ENCODE results near the gene EPB41. TPM values are rescaled to one million over a fixed set of nuclear protein-coding genes. Genes with fewer than 3 reads are reported as not detected.

The EPB41 gene
- total RNA-seq, 2 donors from 2014 or later: 65.4 to 74.0 TPM

DNA sequence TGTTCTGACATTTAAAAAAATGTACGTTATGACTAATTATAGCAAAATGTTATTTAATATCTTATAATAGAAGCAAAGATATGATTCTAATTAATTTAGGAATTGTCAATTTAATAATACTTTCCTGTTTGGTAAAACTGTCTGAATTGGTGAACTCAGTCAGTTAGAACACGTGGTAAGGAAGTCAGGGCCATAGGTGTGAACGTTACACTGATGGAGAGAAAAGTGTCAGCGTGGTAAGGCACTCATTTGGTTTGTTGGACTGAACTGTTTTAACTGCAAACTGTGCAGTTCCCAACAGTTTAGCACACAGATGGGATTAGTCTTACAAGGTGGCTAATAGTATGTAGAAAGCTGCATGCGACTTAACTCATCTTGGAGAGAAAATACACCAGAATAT lies 102.9 kb downstream of the EPB41 start:
- Histone ChIP-seq H3K9me3 (no peaks in the 10 kb centered on the region), H3K27ac (no peak overlapping the region), H3K4me1 (no peaks in the 10 kb centered on the region), H3K4me3 (no peak overlapping the region), H3K36me3 (no peaks in the 10 kb centered on the region), H3K9ac (ENCODE audit: low read depth in 2 of 2, low read length in 2 of 2) (no peak overlapping the region), H3K27me3 (no peaks in the 10 kb centered on the region)
- DNase-seq: no peak
- intact Hi-C loops (cut with DNase I): no loop called here
- TF ChIP-seq, protein P1, sequence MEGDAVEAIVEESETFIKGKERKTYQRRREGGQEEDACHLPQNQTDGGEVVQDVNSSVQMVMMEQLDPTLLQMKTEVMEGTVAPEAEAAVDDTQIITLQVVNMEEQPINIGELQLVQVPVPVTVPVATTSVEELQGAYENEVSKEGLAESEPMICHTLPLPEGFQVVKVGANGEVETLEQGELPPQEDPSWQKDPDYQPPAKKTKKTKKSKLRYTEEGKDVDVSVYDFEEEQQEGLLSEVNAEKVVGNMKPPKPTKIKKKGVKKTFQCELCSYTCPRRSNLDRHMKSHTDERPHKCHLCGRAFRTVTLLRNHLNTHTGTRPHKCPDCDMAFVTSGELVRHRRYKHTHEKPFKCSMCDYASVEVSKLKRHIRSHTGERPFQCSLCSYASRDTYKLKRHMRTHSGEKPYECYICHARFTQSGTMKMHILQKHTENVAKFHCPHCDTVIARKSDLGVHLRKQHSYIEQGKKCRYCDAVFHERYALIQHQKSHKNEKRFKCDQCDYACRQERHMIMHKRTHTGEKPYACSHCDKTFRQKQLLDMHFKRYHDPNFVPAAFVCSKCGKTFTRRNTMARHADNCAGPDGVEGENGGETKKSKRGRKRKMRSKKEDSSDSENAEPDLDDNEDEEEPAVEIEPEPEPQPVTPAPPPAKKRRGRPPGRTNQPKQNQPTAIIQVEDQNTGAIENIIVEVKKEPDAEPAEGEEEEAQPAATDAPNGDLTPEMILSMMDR (IDR thresholded peaks at IDR 0.05): no peak

DNA sequence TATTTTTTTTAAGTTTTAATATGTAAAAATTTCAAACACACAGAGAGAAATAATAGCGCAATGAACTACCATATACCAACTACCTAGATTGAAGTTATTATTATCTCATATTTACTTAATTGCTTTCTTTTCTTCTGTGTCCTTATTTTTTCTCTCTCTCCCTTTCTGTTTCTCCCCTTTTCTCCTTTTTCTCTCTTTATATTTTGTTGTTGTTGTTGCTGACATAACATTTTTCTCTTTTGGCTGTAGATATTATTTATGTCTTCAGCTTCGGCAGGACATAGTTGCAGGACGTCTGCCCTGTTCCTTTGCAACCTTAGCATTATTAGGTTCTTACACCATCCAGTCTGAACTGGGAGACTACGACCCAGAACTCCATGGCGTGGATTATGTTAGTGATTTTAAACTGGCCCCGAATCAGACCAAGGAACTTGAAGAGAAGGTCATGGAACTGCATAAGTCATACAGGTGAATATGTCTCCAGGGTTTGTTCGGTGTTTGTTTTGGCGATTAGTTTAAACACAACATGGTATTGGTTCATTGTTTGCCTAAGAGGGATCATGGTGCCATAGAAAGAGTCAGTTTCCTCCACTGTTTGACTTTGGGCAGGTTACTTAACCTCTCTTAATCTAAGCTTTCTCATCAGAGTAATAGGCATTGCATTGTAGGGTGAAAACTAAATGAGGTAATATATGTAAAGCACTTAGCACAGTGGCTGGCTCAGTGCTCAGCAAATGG lies 103.8 kb downstream of the EPB41 start:
- Histone ChIP-seq H3K36me3 (no peaks in the 10 kb centered on the region), H3K27ac (no peak overlapping the region), H3K9ac (ENCODE audit: low read depth in 2 of 2, low read length in 2 of 2) (no peak overlapping the region), H3K27me3 (no peaks in the 10 kb centered on the region), H3K4me3 (no peak overlapping the region), H3K4me1 (no peaks in the 10 kb centered on the region), H3K9me3 (no peaks in the 10 kb centered on the region)
- TF ChIP-seq, protein P1 (IDR thresholded peaks at IDR 0.05): no peak
- intact Hi-C loops (cut with DNase I): no loop called here
- DNase-seq: no peak

- no peaks in the 10 kb centered on the region for H3K36me3 ChIP-seq
- H3K9ac ChIP-seq (ENCODE audit: low read depth in 2 of 2, low read length in 2 of 2): no peak overlapping the region
- TF ChIP-seq, protein P1 (IDR thresholded peaks at IDR 0.05): no peak
- H3K9me3 ChIP-seq: no peaks in the 10 kb centered on the region
- no peak overlapping the region for H3K27ac ChIP-seq
- no peaks in the 10 kb centered on the region for H3K4me1 ChIP-seq
- intact Hi-C loops (cut with DNase I): no loop called here
- DNase-seq: no peak
- no peaks in the 10 kb centered on the region for H3K27me3 ChIP-seq
- no peak overlapping the region for H3K4me3 ChIP-seq
Observed at GRCh38 chr1:29022620-29023019, 108.3 kb downstream of the EPB41 start.

- Histone ChIP-seq H3K4me3 (no peak overlapping the region), H3K9me3 (no peaks in the 10 kb centered on the region), H3K36me3 (no peaks in the 10 kb centered on the region), H3K27ac (no peak overlapping the region), H3K9ac (ENCODE audit: low read depth in 2 of 2, low read length in 2 of 2) (no peak overlapping the region), H3K4me1 (no peaks in the 10 kb centered on the region), H3K27me3 (no peaks in the 10 kb centered on the region)
- DNase-seq: no peak
- intact Hi-C loops (cut with DNase I): loop anchor here (5.0 to 10.0 kb wide), 2 partner anchors 173 to 245 kb away; no protein-coding TSS in a partner anchor
- TF ChIP-seq, protein P1 (IDR thresholded peaks at IDR 0.05): no peak
Observed at GRCh38 chr1:29029667-29030066, 115.3 kb downstream of the EPB41 start.

DNA sequence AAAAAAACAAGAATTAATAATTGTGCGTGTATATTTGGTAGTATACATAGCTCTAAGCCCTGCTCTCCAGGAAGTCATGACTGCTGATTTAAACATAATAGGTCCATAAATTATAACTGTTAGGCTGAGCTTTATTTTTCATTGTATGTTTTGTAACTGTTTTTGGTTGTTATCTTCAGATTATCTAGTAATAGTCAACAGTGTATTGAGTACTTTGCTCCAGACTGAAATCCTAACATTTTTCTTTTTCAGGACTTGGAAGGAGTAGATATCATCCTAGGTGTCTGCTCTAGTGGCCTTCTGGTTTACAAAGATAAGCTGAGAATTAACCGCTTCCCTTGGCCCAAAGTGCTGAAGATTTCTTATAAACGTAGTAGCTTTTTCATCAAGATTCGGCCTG lies 118.5 kb downstream of the EPB41 start:
- intact Hi-C loops (cut with DNase I): loop anchor here (1.0 to 10.0 kb wide), 3 partner anchors 151 to 248 kb away; no protein-coding TSS in a partner anchor
- H3K4me3 ChIP-seq: no peak overlapping the region
- DNase-seq: no peak
- TF ChIP-seq, protein P1 (IDR thresholded peaks at IDR 0.05): no peak
- H3K4me1 ChIP-seq: no peaks in the 10 kb centered on the region
- no peaks in the 10 kb centered on the region for H3K36me3 ChIP-seq
- no peak overlapping the region for H3K9ac ChIP-seq (ENCODE audit: low read depth in 2 of 2, low read length in 2 of 2)
- H3K27ac ChIP-seq: no peak overlapping the region
- no peaks in the 10 kb centered on the region for H3K27me3 ChIP-seq
- no peaks in the 10 kb centered on the region for H3K9me3 ChIP-seq

Measured in colonic mucosa (tissue), 4 donors.